ENCODE data around the gene NTM. TPM values are rescaled to one million over a fixed set of nuclear protein-coding genes. Genes with fewer than 3 reads are reported as not detected.

NTM gene
- total RNA-seq, 1 experiment from 2014 or later = not detected

GRCh38 chr11:131468565-131468964, 98.2 kb downstream of the NTM start:
- TF ChIP-seq FOSL1 (IDR thresholded peaks at IDR 0.05; ENCODE audit: low read depth) = no peak
- TF ChIP-seq ATF3 (IDR thresholded peaks at IDR 0.05) = no peak
- TF ChIP-seq MAX (IDR thresholded peaks at IDR 0.05) = no peak
- TF ChIP-seq CTCF (IDR thresholded peaks at IDR 0.05 in 2 of 3, conservative IDR thresholded peaks at IDR 0.05 in 1 of 3; ENCODE audit: borderline replicate concordance in 1 of 3, insufficient read depth in 1 of 3, low read depth in 2 of 3, low read length in 2 of 3) = no peak
- no peak for TF ChIP-seq JUND (IDR thresholded peaks at IDR 0.05)
- no peak for TF ChIP-seq YY1 (IDR thresholded peaks at IDR 0.05; ENCODE audit: extremely low read depth, insufficient replicate concordance, low read depth, low read length)
- no peak for TF ChIP-seq EGR1 (IDR thresholded peaks at IDR 0.05; ENCODE audit: low read depth)
- no peak for TF ChIP-seq SIN3A (IDR thresholded peaks at IDR 0.05; ENCODE audit: low read depth)
- TF ChIP-seq POLR2AphosphoS5 (IDR thresholded peaks at IDR 0.05; ENCODE audit: low read depth, low read length) = no peak
- TF ChIP-seq ELF1 (IDR thresholded peaks at IDR 0.05; ENCODE audit: borderline replicate concordance, low read depth) = no peak
- TF ChIP-seq TCF7L2 (IDR thresholded peaks at IDR 0.05; ENCODE audit: borderline replicate concordance, extremely low read depth, insufficient read depth, insufficient read length) = no peak
- no peak for TF ChIP-seq EZH2phosphoT487 (IDR thresholded peaks at IDR 0.05; ENCODE audit: borderline replicate concordance)
- no peak for TF ChIP-seq SRF (IDR thresholded peaks at IDR 0.05; ENCODE audit: low read depth)
- no peak for TF ChIP-seq RAD21 (IDR thresholded peaks at IDR 0.05; ENCODE audit: low read depth)
- TF ChIP-seq EZH2 (IDR thresholded peaks at IDR 0.05) = no peak
- TF ChIP-seq SP1 (IDR thresholded peaks at IDR 0.05; ENCODE audit: low read depth) = no peak
- TF ChIP-seq ZFX (IDR thresholded peaks at IDR 0.05) = no peak
- Histone ChIP-seq H3K4me1 (ENCODE audit: control insufficient read depth in 1 of 2, insufficient read depth in 2 of 2, low read length in 2 of 2) (no peaks in the 10 kb centered on the region), H3K9me3 (ENCODE audit: control insufficient read depth in 1 of 2, insufficient read depth in 1 of 2, low read depth in 1 of 2, low read length in 2 of 2) (peaks cover 0 to 6% of the 10 kb centered on the region in 2 experiments; a peak in 2 of 4 replicates), H3K79me2 (ENCODE audit: insufficient read depth, low read length) (no peaks in the 10 kb centered on the region), H4K20me1 (ENCODE audit: insufficient read depth) (no peaks in the 10 kb centered on the region), H3K4me3 (replicated peaks in 1 of 2; ENCODE audit: low read depth in 1 of 2, low read length in 2 of 2) (no peak overlapping the region), H3K36me3 (ENCODE audit: control insufficient read depth in 1 of 2, insufficient read depth in 2 of 2, low read length in 2 of 2) (no peaks in the 10 kb centered on the region), H3K4me2 (ENCODE audit: low read length) (no peak overlapping the region), H3K9ac (ENCODE audit: low read length) (no peak overlapping the region), H3K27me3 (ENCODE audit: insufficient read depth, low read length) (no peaks in the 10 kb centered on the region), H3K9me2 (ENCODE audit: insufficient read depth) (no peaks in the 10 kb centered on the region), H2AFZ (ENCODE audit: low read depth, low read length, poor library complexity, severe bottlenecking) (no peak overlapping the region), H3K27ac (ENCODE audit: low read depth, low read length) (no peak overlapping the region)
- no TSS peak for BruUV-seq (replicated peaks)
- POLR2A ChIA-PET = no interaction called here
- RAD21 ChIA-PET (ENCODE audit: low non-redundant PET in 1 of 2, low total read pairs in 2 of 2, uncharacterized antibody in 2 of 2, unreplicated experiment in 2 of 2) = no interaction called here
- ATAC-seq (no peak), DNase-seq (ENCODE audit: low read depth, low spot score) (no peak)
- CTCF ChIA-PET = no interaction called here
- intact Hi-C loops (cut with micrococcal nuclease) = no loop called here

Data from HCT116 (cell line).